Measurements from ENCODE around the gene FHOD1. TPM values are rescaled to one million over a fixed set of nuclear protein-coding genes. Genes with fewer than 3 reads are reported as not detected.
A peak's percentile ranks its signal among the peaks of the same experiment; 100 is the strongest.

The FHOD1 gene
- total and polyA plus RNA-seq, 2 donors (not counting 1 experiment from before 2014, with no cell fraction given): 7.1 to 32.7 TPM

GRCh38 chr16:67279296-67280089, 32.2 kb upstream of the FHOD1 start, which contains the start of gene PLEKHG4:
PLEKHG4 (plus strand) TSS chr16:67279532; CDS start chr16:67280045, 513 bp downstream.
- H3K79me2 ChIP-seq (ENCODE audit: control insufficient read depth, insufficient read depth, low read length): peaks cover 5% of the 10 kb centered on the region
- DNase-seq (ENCODE audit: low read depth in 2 of 2): peak; percentile 63 to 72
- H3K4me1 ChIP-seq (ENCODE audit: control insufficient read depth, extremely low read depth, insufficient read depth, low read length): peaks cover 16% of the 10 kb centered on the region
- TF ChIP-seq EZH2 (IDR thresholded peaks at IDR 0.05; ENCODE audit: low read length, missing control alignments) (no peak), CTCF (conservative IDR thresholded peaks at IDR 0.05 in 1 of 2, IDR thresholded peaks at IDR 0.05 in 1 of 2; ENCODE audit: low read depth in 1 of 2, low read length in 2 of 2) (peak; percentile 28 to 61)
- H4K20me1 ChIP-seq (ENCODE audit: control insufficient read depth, extremely low read depth, insufficient read depth, low read length): no peaks in the 10 kb centered on the region
- H3K4me3 ChIP-seq (replicated peaks in 1 of 4; ENCODE audit: control extremely low read depth in 1 of 4, insufficient read depth in 1 of 4, low read depth in 3 of 4, low read length in 4 of 4): peak within 1 kb of the TSS; percentile 46 to 72 (median 70)
- no peaks in the 10 kb centered on the region for H3K9me3 ChIP-seq (ENCODE audit: control insufficient read depth, insufficient read depth, low read depth, low read length)
- peaks cover 6% of the 10 kb centered on the region for H3K36me3 ChIP-seq (ENCODE audit: control insufficient read depth, insufficient read depth, low read length)
- H3K27me3 ChIP-seq (ENCODE audit: control insufficient read depth, insufficient read depth, low read length): no peaks in the 10 kb centered on the region
- H3K4me2 ChIP-seq (ENCODE audit: extremely low read depth, insufficient read depth, low read length): peak within 1 kb of the TSS; percentile 99
- peak within 1 kb of the TSS; percentile 70 for H3K9ac ChIP-seq (ENCODE audit: insufficient read depth, low read length)
- peak within 1 kb of the TSS; percentile 94 for H3K27ac ChIP-seq (ENCODE audit: insufficient read depth, low read length)
- peak within 1 kb of the TSS; percentile 5 for H2AFZ ChIP-seq (ENCODE audit: low read length)

- H3K27me3 ChIP-seq (ENCODE audit: control insufficient read depth, insufficient read depth, low read length): no peaks in the 10 kb centered on the region
- H3K27ac ChIP-seq (ENCODE audit: insufficient read depth, low read length): peak overlapping the region; percentile 94
- peaks cover 6% of the 10 kb centered on the region for H3K36me3 ChIP-seq (ENCODE audit: control insufficient read depth, insufficient read depth, low read length)
- H2AFZ ChIP-seq (ENCODE audit: low read length): no peak overlapping the region
- peaks cover 16% of the 10 kb centered on the region for H3K4me1 ChIP-seq (ENCODE audit: control insufficient read depth, extremely low read depth, insufficient read depth, low read length)
- no peak for TF ChIP-seq EZH2 (IDR thresholded peaks at IDR 0.05; ENCODE audit: low read length, missing control alignments)
- peak; percentile 7 to 24 for TF ChIP-seq CTCF (conservative IDR thresholded peaks at IDR 0.05 in 1 of 2, IDR thresholded peaks at IDR 0.05 in 1 of 2; ENCODE audit: low read depth in 1 of 2, low read length in 2 of 2)
- H3K79me2 ChIP-seq (ENCODE audit: control insufficient read depth, insufficient read depth, low read length): peaks cover 5% of the 10 kb centered on the region
- no peak for DNase-seq (ENCODE audit: low read depth in 2 of 2)
- H3K4me3 ChIP-seq (replicated peaks in 1 of 4; ENCODE audit: control extremely low read depth in 1 of 4, insufficient read depth in 1 of 4, low read depth in 3 of 4, low read length in 4 of 4): peak overlapping the region; percentile 46 to 72 (median 70)
- no peaks in the 10 kb centered on the region for H4K20me1 ChIP-seq (ENCODE audit: control insufficient read depth, extremely low read depth, insufficient read depth, low read length)
- peak overlapping the region; percentile 70 for H3K9ac ChIP-seq (ENCODE audit: insufficient read depth, low read length)
- peak overlapping the region; percentile 99 for H3K4me2 ChIP-seq (ENCODE audit: extremely low read depth, insufficient read depth, low read length)
- H3K9me3 ChIP-seq (ENCODE audit: control insufficient read depth, insufficient read depth, low read depth, low read length): no peaks in the 10 kb centered on the region
Observed at GRCh38 chr16:67278773-67279295, 31.6 kb upstream of the FHOD1 start.

GRCh38 chr16:67277999-67278772, 30.9 kb upstream of the FHOD1 start:
- H3K4me2 ChIP-seq (ENCODE audit: extremely low read depth, insufficient read depth, low read length): peak overlapping the region; percentile 99
- DNase-seq (ENCODE audit: low read depth in 2 of 2): peak; percentile 83 to 91
- peak overlapping the region; percentile 46 to 72 (median 70) for H3K4me3 ChIP-seq (replicated peaks in 1 of 4; ENCODE audit: control extremely low read depth in 1 of 4, insufficient read depth in 1 of 4, low read depth in 3 of 4, low read length in 4 of 4)
- no peaks in the 10 kb centered on the region for H4K20me1 ChIP-seq (ENCODE audit: control insufficient read depth, extremely low read depth, insufficient read depth, low read length)
- TF ChIP-seq EZH2 (IDR thresholded peaks at IDR 0.05; ENCODE audit: low read length, missing control alignments): no peak
- TF ChIP-seq CTCF (conservative IDR thresholded peaks at IDR 0.05 in 1 of 2, IDR thresholded peaks at IDR 0.05 in 1 of 2; ENCODE audit: low read depth in 1 of 2, low read length in 2 of 2): no peak
- H3K27me3 ChIP-seq (ENCODE audit: control insufficient read depth, insufficient read depth, low read length): no peaks in the 10 kb centered on the region
- H3K27ac ChIP-seq (ENCODE audit: insufficient read depth, low read length): peak overlapping the region; percentile 94
- no peaks in the 10 kb centered on the region for H3K9me3 ChIP-seq (ENCODE audit: control insufficient read depth, insufficient read depth, low read depth, low read length)
- peaks cover 16% of the 10 kb centered on the region for H3K4me1 ChIP-seq (ENCODE audit: control insufficient read depth, extremely low read depth, insufficient read depth, low read length)
- peaks cover 7% of the 10 kb centered on the region for H3K36me3 ChIP-seq (ENCODE audit: control insufficient read depth, insufficient read depth, low read length)
- peak overlapping the region; percentile 70 for H3K9ac ChIP-seq (ENCODE audit: insufficient read depth, low read length)
- peaks cover 5% of the 10 kb centered on the region for H3K79me2 ChIP-seq (ENCODE audit: control insufficient read depth, insufficient read depth, low read length)
- no peak overlapping the region for H2AFZ ChIP-seq (ENCODE audit: low read length)
